Frontal cortex (tissue), 4 donors: ENCODE results near the gene TRUB1. TPM values are rescaled to one million over a fixed set of nuclear protein-coding genes. Genes with fewer than 3 reads are reported as not detected.
"Not testable (repeated sequence)": the region's sequence is repeated elsewhere in the genome, so short reads cannot be mapped to it uniquely, and the experiment has no call there.

ENCODE experiments used
- DNase-seq, 2 donors: peaks; one replicate each; pipeline ENCODE4 v3.0.0; 2012; ENCODE audit warnings: low spot score in 2 of 2
- FAIRE-seq: peaks from 2 replicates; lab custom pipeline; 2012; peaks lifted over from hg19 to GRCh38; lab: Jason Lieb, UNC
- total RNA-seq: library from RNA; depleted of rRNA; stranded (reverse); fragments of >200 nt; gene quantifications from one replicate; pipeline ENCODE4 v1.2.3, GENCODE V29; 2014
- donor health status: control.
- donor health status: control.
- donor health status: control.

Gene TRUB1
- total RNA-seq: 68.5 TPM

DNA sequence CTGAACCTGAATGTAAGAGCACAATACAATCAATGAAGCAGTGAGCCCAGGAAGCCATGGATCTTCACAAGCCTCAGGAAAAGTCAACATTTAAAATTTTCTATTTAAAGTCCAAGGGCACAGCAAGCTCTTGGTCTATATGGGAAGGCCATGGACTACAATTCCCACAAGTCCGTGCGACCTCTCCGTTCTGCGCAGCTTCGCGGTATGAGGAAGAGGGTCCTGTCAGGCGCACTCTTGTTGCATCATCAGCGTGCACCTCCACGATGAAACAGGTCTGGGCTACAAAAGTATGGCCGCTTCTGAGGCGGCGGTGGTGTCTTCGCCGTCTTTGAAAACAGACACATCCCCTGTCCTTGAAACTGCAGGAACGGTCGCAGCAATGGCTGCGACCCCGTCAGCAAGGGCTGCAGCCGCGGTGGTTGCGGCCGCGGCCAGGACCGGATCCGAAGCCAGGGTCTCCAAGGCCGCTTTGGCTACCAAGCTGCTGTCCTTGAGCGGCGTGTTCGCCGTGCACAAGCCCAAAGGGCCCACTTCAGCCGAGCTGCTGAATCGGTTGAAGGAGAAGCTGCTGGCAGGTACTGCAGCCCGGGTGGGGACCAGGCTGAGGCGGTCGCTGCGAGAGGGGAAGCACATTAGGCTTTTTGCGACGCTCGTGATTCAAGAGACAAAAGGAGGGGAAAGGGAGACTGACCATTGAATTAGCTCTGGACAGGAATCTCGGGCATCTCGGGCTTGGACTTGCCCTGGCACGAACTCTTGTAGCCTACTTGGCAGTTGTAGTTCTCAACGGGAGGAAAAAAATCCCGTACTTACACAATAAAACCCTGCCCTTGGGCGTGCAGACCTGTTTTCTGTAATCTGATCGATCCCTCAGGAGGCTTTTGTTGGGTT, at the start of gene TRUB1:
Gene TRUB1 (plus strand): TSS at position 234 of the 894 bp plus-strand sequence. CDS start 59 bp downstream, at position 293.
- FAIRE-seq (no peak), DNase-seq (peak; percentile 63 to 71)

DNA sequence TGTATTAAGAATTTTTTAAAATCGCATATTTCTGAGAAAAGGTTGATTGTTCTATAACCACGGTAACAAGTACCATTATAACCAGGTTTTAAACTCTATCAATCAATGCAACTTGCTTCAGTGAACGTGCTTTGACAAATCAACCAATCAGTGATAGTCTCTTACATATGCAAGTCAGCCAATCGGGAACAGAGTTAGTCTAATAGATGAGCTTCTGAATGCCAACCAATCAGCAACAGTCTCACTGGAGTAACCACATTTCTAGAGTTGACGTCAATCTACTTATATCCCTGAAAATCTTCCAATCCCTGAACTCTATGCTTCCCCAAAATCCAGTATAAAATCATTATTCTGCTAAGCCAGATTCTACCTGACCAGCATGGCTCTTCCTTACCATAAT, 44.7 kb upstream of the TRUB1 start:
- no peak for FAIRE-seq
- no peak for DNase-seq

DNA sequence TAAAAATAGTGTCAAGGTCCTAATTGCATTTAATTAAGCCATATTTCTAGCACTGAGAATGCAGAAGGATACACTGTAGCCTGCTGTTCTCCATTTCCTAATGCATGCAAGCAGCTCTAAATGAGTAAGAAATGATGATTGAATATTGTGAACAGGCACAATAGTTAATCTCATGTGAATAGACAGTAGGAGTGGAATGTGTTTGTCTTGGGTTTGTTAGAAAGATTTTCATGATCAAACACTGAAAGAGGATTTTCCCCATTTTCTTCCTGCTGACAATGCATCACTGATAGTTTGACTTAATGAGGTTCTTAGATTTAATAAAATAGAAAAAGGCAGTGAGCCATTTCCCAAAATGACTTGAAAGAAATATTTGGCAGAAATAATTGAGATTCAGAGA, 43.1 kb upstream of the TRUB1 start:
- FAIRE-seq: no peak
- no peak for DNase-seq

DNA sequence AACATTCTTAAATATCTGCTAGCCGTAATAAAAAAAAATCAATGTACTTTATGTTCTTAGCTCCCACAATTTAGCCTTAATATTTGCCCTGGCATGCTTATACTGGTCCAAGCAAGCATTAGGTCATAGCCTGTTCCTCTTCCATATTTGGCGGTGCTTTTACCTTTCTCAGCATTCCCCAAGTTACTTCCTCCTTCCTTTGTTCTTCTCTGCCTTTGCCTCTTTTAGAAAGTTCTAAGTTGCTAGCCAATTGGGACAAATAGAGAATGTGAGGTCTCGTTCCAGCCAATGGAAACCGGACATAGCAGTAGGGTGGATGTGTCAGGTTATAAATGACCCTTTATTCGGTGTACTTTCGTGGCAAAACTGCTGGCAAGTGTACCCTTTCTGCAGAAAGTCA, 41.0 kb upstream of the TRUB1 start:
- not testable (repeated sequence) for DNase-seq, FAIRE-seq

DNA sequence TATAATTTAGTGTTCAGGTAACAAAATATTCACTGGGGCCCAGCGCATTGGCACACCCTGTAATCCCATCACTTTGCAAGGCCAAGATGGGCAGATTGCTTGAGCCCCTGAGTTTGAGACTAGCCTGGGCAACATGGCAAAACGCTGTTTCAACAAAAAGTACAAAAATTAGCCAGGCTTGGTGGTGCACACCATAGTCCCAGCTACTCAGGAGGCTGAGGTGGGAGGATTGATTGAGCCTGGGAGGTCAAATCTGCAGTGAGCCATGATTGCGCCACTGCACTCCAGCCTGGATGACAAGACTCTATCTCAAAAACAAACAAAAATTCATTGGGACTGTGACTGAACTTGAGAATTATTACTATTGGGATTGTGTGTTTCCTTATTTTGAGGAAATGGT, 40.4 kb upstream of the TRUB1 start:
- no peak for FAIRE-seq
- no peak for DNase-seq

DNA sequence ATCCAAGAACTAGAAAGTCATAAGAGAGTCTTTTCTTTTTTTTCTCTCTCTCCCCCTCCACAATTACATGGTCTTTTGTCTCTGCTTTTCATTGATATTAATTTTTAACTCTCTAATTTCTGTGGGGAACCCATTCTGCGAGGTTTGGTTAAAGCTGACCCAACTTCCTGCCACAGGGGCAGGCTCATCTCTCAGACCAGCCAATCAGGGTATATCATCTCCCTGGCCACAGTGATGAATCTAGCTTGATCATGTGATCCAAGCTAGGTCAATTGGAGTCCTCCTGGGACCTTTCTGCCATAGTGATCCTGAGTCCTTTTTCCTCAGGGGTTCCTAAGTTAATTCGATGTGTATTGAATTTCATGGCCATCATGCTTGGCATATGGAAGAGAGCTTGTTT, 38.0 kb upstream of the TRUB1 start:
- no peak for DNase-seq
- no peak for FAIRE-seq

DNA sequence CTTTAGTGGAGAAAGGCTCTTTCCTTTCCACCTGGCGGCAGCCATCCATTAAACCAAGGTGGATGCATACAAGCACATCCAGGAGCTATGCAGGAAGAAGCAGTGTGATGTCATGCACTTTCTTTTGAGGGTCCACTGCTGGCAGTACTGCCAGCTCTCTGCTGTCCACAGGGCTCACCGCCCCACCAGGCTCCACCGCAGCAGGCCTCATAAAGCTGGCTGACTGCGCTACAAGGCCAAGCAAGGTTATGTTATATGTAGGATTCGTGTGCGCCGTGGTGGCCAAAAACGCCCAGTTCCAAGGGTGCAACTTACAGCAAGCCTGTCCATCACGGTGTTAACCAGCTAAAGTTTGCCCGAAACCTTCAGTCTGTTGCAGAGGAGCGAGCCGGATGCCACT, 37.3 kb upstream of the TRUB1 start:
- FAIRE-seq (no peak), DNase-seq (no peak)

DNA sequence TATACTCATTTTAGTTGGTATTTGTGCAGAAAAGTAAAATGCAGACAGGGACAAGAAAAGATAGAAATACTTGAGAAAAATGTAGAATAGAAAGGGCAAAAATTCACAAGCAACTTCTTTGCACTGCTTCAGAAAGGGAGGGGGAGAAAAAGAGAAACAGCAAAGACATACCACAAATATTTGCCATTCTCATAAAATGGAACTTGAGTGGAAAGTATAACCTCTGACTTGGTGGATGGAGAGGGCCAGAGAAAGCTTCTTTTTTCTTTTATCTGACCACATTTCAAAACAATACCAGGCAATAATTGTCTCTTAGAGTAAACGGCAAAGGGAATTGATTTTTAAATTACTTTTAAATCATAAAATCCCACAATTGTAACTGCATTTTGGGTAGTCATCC, 35.8 kb upstream of the TRUB1 start:
- DNase-seq (no peak), FAIRE-seq (no peak)

DNA sequence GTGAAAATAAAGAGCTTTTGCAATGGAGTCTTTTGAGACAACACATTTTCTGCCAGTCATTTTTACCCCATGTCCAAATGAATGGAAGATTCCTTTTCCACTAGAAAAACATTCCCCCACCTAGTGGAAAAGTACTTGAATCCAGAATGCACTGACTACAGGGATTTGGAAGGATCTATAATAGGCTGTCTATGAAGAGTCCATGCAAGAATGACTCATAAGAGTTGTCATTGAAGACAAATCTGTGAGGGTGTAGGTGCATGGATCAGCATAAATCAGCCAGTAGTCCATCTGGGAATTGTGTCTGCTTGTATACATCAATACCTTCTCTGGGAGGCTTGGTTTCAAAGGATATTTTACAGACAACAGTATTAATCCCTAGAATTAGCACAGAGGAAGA, 32.5 kb upstream of the TRUB1 start:
- FAIRE-seq (no peak), DNase-seq (peak in 1 of 2 donors; percentile 29)

DNA sequence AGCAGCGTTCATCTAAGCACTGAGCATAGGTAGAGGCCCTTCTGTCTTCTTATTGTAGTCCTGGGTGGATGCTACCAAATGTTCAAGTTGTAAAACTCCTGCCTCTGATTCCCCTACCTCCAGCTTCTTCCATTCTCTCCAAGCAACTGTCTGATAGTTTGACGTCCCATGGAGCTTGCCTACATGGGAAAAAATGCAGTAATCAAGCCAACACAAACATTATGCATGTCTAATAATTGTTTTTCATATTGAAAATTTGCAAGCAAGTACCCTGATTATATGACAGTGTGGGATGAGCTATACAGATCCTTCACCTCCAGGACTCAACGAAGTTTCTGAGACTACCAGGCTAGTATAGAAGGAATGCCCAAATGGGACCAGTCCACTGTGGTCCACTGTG, 31.0 kb upstream of the TRUB1 start:
- no peak for DNase-seq
- FAIRE-seq: no peak

DNA sequence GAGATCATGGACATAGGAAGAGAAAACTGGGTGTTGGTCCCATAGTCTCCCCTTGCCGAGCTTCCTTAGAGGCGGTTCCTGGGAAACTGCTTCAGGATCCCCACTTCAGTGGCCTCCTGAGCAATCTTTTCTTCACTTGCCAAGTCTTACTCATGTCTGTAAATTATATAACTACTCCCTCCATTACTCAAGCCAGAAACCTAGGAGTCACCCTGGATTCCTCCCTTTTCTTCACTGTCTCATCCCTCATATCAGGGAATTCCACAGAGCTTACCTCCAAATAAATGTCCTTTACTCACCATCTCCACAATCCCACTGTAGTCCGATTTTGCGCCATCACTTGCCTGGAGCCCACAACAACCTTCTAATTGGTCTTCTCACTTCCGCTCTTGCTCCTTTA, 29.1 kb upstream of the TRUB1 start:
- FAIRE-seq (no peak), DNase-seq (no peak)

DNA sequence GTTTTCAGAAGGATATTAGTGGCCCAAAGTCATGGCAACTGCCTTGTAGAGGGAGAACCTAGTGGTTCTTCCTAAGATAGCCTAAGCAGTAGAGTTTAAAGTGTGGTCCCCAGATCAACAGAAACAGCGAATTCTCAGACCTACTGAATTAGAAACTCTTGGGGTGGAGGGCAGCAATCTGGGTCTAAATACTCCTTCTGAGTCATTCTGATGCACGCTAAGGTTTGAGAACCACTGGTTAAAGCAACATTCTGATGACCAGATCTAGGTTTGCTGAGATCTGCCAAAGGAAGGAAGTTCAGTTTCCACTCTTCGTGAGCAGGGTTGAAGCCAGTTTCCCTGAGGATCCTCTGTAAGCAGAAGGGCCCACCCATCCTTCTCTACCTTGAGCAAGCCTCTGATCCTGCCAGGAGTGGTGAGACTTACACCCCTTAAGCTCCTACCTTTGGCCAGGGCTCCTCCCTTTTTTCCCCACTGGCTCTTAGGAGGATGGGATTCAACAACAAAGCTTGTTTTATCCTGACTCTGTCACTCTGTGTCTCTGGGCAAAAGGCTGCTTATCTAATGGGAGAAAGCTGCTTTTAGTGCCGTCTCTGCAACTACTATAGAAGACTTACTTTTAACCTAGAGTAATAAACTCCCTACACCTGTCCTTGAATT, 26.8 kb upstream of the TRUB1 start:
- DNase-seq: no peak

DNA sequence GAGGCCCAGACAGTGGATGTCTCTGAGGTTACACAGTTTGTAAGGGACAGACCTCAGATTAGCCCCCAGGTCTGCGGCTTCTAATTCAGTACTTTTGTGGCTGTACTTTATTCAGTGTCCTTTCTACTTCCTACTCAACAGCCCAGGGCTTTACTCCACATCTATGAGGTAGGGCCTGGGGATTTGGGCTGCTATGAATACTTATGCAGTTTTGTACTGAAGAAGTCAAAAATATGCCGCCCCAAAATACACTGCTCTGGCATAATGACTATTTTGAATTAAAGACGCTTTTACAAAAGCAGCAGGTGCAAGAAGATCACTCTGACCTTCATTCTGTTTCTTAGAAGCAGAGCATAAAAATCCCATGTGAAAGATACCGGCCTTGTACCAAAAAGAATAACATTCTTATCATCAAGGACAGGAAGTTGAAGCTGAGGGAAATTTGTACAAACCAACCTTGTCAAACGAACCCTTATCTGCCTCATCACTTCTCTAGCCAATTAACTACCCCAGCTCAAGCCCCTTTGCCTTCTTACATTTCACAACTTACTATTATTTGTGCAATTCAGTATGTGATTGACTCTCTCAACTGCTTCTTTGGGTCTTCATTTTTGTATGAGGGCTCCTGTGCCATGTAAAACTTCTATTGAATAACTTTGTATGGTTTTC, 26.1 kb upstream of the TRUB1 start:
- no peak for FAIRE-seq
- DNase-seq: no peak

More for the DNA sequence above, 26.8 kb upstream of the TRUB1 start:
- no peak for FAIRE-seq

DNA sequence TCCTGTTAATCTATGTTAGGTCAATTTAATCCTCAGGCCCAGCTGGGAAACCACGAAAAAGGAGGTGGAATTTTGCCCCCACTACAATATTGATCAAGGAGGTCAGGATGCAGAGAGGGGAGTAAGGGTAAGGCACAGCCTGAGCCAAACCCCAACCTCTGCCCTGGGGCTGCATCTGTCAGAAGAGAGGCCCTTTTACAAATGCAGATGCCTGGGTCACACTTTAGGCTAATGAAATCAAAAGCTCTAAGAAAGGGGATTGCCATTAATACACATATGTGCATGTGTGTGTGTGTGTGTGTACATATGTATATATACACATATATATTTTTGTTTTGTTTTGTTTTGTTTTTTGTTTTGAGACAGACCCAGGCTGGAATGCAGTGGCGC, 25.5 kb upstream of the TRUB1 start:
- no peak for FAIRE-seq
- no peak for DNase-seq

DNA sequence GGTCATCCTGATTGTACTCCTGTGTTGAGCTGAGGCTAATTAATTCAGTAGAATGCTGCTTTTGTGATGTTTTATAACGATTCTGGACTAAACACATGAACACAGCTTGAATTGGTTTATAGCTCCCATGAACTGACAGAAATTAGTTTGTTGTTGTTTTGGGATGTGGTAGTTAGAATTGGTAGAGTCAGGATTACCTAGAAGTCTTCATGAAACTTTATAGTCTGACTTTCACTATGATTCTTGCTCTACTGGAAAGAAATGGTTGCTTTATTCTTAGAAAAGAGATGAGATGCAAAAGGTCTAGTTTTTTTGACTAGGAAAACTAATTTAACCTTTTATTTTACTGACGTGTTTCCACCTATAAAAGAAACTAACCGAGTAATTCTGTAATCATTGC, 23.4 kb upstream of the TRUB1 start:
- FAIRE-seq: no peak
- DNase-seq: no peak

DNA sequence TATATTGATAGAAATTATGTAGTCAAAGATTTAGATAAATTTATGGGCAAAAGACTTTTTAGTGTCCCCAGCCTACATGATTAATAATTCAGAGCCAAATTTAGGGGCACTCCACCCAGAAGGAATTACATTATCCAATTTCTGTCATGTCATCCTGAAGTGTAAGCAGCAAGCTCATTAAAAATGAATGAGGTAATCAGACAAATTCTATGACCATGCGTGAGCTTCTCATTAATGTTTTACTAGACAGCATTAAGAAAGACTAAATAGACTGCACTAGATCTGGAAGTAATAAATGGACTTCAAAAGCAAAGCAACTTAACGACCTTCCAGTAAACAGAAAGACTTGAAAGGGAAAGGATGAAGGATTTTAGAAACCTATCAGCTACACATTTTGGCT, 22.7 kb upstream of the TRUB1 start:
- FAIRE-seq (no peak), DNase-seq (no peak)

DNA sequence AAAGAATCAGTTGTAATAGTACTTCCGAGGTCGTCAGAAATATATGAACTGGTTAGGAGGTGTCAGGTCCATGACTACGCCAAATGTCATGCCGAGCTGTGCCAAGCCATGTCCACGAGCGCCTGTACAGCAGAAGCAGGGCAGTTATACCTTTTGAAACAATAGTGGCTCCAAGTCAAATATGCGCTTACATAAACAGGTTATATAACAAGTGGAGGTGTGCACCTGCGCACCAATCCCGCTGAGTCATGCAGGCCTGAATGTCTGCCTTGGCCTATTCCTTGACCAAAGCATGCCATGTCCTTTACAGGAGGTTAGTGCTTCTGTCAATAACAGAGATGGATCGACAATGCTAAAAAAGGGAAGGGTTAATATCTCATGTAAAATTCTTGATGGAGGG, 21.3 kb upstream of the TRUB1 start:
- DNase-seq (no peak), FAIRE-seq (no peak)

DNA sequence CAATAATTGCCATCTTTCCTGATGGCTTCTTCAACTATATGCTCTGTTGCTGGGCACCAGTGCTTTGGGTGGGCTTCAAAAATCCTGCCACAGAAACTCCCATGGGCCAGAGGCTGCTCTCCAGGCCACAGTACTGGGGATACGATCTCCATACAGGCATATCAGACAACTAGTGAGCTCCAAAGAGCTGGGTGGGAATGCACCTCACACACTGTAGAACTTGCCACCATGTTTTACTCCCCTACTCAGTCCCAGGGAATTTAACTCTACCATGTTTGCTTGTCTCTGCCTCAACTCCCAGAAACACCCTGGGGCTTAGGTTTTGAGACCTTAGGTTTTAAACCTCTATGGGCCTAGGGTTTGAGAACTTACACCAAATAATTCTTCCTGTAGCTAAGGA, 20.5 kb upstream of the TRUB1 start:
- DNase-seq (no peak), FAIRE-seq (no peak)

DNA sequence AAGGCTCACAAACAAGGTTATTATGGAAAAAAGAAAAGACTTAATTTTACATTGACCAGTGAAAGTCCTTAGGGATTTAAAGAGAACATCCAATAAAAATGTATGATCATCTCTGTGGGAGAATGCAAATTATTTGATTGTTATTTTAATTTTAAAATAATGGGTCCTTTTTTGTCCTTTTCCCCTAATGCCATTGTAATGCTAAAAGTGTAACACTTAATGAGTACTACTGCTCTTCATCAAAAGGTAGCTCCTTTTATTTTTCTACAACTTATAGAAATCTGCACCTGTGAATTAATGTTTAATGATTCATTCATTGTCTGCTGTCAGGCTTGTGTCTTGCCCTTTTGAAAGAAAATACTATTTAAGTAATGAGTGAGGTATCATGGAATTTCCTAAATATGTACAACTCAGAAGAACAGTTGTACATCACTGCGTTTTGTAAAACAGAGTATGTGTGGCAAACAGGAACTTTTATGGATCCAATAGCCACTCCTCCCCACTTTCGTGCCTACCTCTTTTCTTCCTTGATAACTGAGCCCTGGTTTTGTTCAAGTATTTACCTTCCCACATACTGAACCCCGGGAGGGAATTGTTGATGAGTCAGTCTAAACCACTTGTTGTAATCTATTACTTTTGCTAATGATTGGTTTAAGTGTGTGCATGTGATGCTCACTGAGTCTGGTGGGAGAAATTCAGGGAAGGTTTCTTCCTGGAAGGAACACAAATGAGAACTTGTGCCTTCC, 19.9 kb upstream of the TRUB1 start:
- DNase-seq: no peak
- FAIRE-seq: no peak

DNA sequence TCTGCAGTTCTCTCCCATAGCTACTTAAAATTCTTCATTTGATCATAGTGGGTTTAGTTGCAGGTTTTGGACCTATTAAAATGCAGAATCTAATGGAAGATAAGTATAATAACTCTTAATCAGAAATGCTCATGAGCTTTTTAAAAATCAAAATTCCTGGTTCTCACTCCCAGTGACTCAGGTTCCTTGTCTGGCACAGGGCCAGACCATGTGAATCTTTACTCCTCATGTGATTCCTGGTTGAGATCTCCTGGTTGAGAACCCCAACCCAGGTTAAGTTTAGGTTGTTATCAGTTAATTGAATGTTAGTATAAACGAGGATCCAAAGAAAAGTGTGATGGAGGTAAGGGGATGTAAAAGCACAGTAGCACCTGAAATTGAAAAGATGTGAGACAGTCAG, 17.5 kb upstream of the TRUB1 start:
- DNase-seq (no peak), FAIRE-seq (no peak)
